Mesodermal cell (in vitro differentiated cells): ENCODE data around the gene LDLRAD2.
"Not testable (repeated sequence)": the region's sequence is repeated elsewhere in the genome, so short reads cannot be mapped to it uniquely, and the experiment has no call there.

Experiments used
- H3K27ac ChIP-seq: 2 replicates; pipeline ENCODE4 v1.7.0; 2013; ENCODE audit warnings: mild to moderate bottlenecking, low read depth, low read length, moderate library complexity; ENCODE audit not compliant: severe bottlenecking
- H3K36me3 ChIP-seq: 2 replicates; pipeline ENCODE4 v1.7.1; 2013; ENCODE audit warnings: mild to moderate bottlenecking, low read length, moderate library complexity; ENCODE audit not compliant: control insufficient read depth, insufficient read depth
- H3K4me1 ChIP-seq: one replicate; pipeline ENCODE4 v1.7.1; 2013; ENCODE audit warnings: mild to moderate bottlenecking, low read length; ENCODE audit not compliant: insufficient read depth, control insufficient read depth, poor library complexity, severe bottlenecking
- H3K4me3 ChIP-seq: 2 replicates; pipeline ENCODE4 v1.7.0; 2013; ENCODE audit warnings: low read length, control low read depth, mild to moderate bottlenecking; ENCODE audit not compliant: insufficient read depth, poor library complexity, severe bottlenecking; ENCODE audit errors: extremely low read depth
- H3K9me3 ChIP-seq: 2 replicates; pipeline ENCODE4 v1.7.1; 2013; ENCODE audit warnings: mild to moderate bottlenecking, low read length, moderate library complexity; ENCODE audit not compliant: control insufficient read depth
- WGBS, 2 experiments: methylation state at CpG; one replicate each; pipeline ENCODE4 v1.1.5; 2013; ENCODE audit warnings: missing lambda C conversion rate in 2 of 2; ENCODE audit not compliant: insufficient coverage in 2 of 2; 5-methylcytosine and 5-hydroxymethylcytosine counted together

The LDLRAD2 gene

GRCh38 chr1:21774835-21775549 is 37.1 kb upstream of the LDLRAD2 start:
- Histone ChIP-seq H3K4me1 (peaks cover under 1% of the 10 kb centered on the region), H3K27ac (no peak overlapping the region), H3K4me3 (no peak overlapping the region), H3K36me3 (peaks cover 2% of the 10 kb centered on the region), H3K9me3 (no peaks in the 10 kb centered on the region)
- WGBS, 2 experiments: 95 to 96% methylated on average over 9 of the region's 15 CpGs

- Histone ChIP-seq H3K4me1 (peaks cover 6% of the 10 kb centered on the region), H3K9me3 (no peaks in the 10 kb centered on the region), H3K27ac (no peak overlapping the region), H3K4me3 (no peak overlapping the region), H3K36me3 (peaks cover 2% of the 10 kb centered on the region)
- WGBS, 2 experiments: no CpG with 5 or more reads among the region's 2 CpGs
Measured at GRCh38 chr1:21775550-21775914, 36.5 kb upstream of the LDLRAD2 start.

GRCh38 chr1:21775985-21776562 is 36.0 kb upstream of the LDLRAD2 start:
- Histone ChIP-seq H3K9me3 (no peaks in the 10 kb centered on the region), H3K36me3 (peaks cover 2% of the 10 kb centered on the region), H3K4me3 (no peak overlapping the region), H3K4me1 (peaks cover 7% of the 10 kb centered on the region), H3K27ac (no peak overlapping the region)

GRCh38 chr1:21776925-21777324 is 35.1 kb upstream of the LDLRAD2 start:
- not testable (repeated sequence) for H3K36me3 ChIP-seq, H3K4me1 ChIP-seq, H3K9me3 ChIP-seq, H3K4me3 ChIP-seq, H3K27ac ChIP-seq
- 83 to 100% methylated on average over 2 to 3 of the region's 5 CpGs for WGBS, 2 experiments

GRCh38 chr1:21778405-21778727 is 33.7 kb upstream of the LDLRAD2 start:
- H3K27ac ChIP-seq: no peak overlapping the region
- H3K36me3 ChIP-seq: peaks cover 2% of the 10 kb centered on the region
- peaks cover 7% of the 10 kb centered on the region for H3K4me1 ChIP-seq
- no CpG with 5 or more reads among the region's 2 CpGs for WGBS, 2 experiments
- no peak overlapping the region for H3K4me3 ChIP-seq
- no peaks in the 10 kb centered on the region for H3K9me3 ChIP-seq

GRCh38 chr1:21779613-21780521 is 32.2 kb upstream of the LDLRAD2 start:
- Histone ChIP-seq H3K9me3 (no peaks in the 10 kb centered on the region), H3K36me3 (peaks cover 2% of the 10 kb centered on the region), H3K4me3 (no peak overlapping the region), H3K27ac (no peak overlapping the region), H3K4me1 (peaks cover 7% of the 10 kb centered on the region)
- 98 to 100% methylated on average over 3 to 5 of the region's 12 CpGs for WGBS, 2 experiments

GRCh38 chr1:21781815-21782348 is 30.2 kb upstream of the LDLRAD2 start:
- Histone ChIP-seq H3K36me3 (peaks cover 2% of the 10 kb centered on the region), H3K4me3 (peak overlapping the region; percentile 89), H3K9me3 (no peaks in the 10 kb centered on the region), H3K4me1 (peaks cover 7% of the 10 kb centered on the region), H3K27ac (peak overlapping the region; percentile 100)
- 2% methylated on average over 11 to 14 of the region's 17 CpGs for WGBS, 2 experiments

GRCh38 chr1:21782349-21782867 is 29.7 kb upstream of the LDLRAD2 start:
- WGBS, 2 experiments: 0 to 1% methylated on average over 36 to 37 of the region's 37 CpGs
- Histone ChIP-seq H3K27ac (peak overlapping the region; percentile 100), H3K9me3 (no peaks in the 10 kb centered on the region), H3K4me1 (peaks cover 7% of the 10 kb centered on the region), H3K4me3 (peak overlapping the region; percentile 89), H3K36me3 (peaks cover under 1% of the 10 kb centered on the region)

- peak within 1 kb of the TSS; percentile 89 for H3K4me3 ChIP-seq
- H3K9me3 ChIP-seq: no peaks in the 10 kb centered on the region
- 0% methylated on average over 60 to 69 of the region's 82 CpGs for WGBS, 2 experiments
- peaks cover 7% of the 10 kb centered on the region for H3K4me1 ChIP-seq
- H3K27ac ChIP-seq: peak within 1 kb of the TSS; percentile 100
- no peaks in the 10 kb centered on the region for H3K36me3 ChIP-seq
Measured at GRCh38 chr1:21782868-21783678, 29.0 kb upstream of the LDLRAD2 start, which contains the start of gene USP48. USP48 (minus strand) TSS chr1:21783149; CDS start chr1:21782957, 192 bp downstream.
